Endometrium (tissue), 2 donors: ENCODE results near the gene LIPC.

ENCODE experiments used
- FAIRE-seq: peaks from 2 replicates; lab custom pipeline; 2012; peaks lifted over from hg19 to GRCh38; lab: Jason Lieb, UNC
- donor health status: control.
- donor health status: control.

The LIPC gene

DNA sequence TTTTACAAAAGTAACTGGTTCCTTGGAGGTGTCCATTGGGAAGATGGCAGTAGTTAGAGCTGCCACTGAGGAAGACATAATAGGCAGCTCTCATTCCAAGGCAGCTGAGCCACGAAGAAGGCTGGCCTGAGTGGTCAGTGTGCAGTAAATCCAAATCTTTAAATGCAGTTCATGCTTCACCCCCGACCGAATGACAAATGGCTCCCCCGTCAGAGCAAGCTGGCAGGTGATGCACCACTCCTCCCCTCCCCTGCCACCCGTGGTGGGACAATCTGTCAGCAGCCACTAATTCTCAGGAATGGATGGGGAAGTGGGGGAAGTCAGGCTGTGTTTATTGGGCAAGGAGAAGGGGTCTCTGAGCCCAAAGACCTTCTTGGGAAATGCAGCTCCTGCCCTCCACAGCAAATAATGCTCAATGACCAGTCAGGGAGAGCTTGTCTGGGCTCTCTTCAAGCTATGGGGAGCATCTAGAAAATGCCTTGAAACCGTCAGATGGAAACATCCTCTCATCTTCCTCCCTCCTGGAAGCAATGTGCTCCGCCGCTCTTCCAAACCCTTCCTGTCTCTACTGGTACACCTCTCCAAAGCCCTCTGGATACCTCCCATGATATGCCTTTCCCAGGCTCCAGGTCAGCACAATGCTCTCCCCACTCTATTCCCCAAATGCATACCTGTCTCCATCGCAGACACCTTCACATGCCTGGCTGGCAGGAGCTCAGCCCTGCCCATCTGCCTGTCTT, 65.4 kb downstream of the LIPC start:
- FAIRE-seq: no peak

DNA sequence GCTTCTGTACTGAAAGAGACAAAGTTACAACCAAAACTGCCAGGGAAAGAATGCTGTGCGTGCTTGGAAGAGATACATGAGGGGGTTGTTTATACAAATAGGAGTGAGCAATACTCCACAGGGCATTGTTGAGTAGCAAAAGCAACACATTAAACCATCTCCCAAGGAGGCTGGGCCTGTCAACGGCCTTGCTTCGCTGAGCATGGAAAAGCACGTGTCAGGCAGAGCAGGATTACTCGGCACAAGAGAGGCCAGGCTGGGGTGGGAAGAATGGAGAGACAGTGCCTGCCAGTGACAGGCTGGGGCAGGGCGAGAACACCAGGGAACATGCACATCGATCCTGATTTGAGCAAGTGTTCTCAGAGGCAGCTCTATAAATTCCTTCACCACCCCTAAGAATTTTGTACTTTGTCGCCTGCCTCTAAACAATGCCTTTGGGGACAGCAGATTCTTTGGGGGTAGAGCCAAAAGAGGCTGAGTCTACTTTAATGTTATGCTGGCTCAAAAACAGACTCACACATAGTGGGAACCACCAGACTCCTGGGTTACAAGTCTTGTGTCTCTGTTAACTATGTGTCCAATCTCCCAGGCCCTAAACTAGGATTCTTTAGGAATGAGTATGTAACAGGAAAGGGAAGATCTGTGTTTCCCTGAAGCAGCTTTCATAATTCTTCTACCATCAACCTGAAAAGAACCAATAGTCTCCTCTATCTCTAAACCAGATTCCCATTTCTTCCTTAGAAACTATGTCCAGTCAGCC, 67.2 kb downstream of the LIPC start:
- FAIRE-seq: no peak

DNA sequence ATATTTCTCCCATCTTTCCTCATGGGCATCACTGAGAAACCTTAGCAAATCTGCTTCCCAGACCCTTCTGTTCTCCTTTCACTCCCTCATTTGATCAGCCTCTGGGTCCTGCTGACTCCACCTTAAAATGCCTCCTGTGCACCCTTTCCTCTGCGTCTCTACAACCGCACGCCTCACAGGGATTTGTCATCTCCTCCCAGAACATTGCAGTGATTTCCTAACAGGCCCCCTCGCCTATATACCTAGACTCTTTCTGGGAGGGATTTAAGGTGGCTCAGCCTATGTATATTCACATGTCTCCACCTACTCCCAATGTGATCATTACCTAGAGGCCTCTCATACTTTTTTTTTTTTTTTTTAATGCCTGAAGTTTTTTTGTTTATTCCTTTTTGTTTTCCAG, 69.2 kb downstream of the LIPC start:
- no peak for FAIRE-seq

DNA sequence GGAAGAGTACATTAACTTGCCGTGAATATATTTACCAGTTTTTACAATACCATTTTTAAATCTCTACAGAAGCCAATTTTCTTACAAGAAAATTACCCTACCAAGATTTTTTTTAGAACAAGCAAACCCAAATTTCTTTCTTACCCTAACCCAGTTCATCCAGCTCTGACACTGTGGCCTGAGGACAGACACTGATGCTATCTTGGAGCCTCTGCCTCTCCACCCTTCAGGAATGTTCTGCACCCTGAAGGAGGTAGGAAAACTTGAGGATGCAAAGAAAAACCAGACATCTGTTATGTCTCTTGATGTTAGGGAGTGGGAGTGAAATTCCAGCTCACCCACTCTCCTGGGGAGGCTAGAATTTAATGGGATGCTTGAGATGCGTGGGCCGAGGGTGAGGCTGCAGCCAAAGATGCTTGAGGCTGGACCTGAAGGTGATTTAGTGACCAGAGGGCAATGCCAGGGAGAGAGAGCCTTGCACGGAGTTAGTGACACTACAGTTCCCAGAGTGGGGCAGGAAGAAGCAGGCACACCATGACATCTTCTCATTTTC, 69.9 kb downstream of the LIPC start:
- FAIRE-seq: peak; percentile 21

DNA sequence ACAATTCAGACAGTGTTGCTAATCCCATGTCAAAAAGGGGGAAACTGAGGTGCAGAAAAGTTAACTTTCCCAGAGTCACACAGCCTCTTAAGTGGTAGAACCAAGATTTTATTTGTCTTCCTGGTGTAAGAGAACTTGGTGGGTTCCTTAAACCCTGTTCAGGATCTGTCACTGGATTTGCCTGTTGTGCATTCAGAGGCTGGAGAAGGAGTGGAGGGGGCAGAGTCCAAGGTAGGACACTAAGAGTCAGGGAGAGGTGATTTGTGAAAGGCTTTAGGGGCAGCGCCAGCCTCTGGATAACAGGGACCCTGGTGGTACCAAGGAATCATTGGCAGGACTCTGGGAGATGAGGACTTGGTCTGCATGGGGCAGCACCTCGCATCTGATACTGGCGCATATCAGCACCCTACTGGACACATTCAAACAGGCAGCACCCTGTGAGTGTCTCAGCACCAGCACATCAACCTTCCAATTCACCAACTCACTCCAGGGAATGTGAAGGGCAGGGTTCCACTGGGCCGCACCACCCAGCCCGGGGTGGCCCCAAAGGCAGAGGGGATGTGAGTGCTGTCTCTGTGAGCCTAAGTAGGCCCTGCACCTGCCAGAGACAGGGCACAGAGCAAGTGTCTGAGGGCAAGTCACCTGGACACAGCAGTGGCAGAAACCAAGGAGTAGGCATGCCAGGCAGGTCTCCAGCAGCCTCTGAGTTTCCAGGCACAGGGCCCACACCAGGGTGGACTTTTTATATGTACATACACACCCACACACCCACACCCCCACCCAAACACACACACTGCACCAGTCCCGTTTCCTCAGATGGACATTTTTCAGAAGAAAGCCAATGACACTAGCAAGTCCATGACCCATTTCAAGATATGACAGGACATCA, 71.6 kb downstream of the LIPC start:
- FAIRE-seq: no peak

DNA sequence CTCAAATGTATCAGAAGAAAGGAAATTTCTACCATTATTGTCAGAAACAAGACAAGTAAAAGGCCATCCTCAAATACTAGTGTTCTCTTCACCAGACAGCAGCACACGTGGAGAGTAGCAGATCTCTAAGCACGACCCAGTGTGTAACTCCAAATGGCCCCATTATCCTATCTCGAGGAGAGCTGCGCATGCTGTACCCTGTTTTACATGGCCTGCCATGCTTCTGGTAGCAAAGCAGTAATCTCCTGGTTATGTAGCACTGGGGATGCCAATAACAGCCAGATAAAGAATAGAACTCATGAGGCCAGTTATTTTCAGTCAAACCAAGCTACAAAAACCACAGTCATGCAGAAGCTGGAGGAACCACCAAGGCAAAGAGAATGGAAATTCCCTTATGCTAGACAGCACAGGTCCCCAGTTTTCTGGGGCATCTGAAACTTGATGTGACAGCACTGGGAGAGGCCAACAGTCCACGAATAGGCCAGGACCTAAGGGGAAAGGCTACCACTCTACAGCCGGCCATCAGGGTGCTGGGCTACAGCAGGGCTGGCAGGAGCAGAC, 73.0 kb downstream of the LIPC start:
- no peak for FAIRE-seq

DNA sequence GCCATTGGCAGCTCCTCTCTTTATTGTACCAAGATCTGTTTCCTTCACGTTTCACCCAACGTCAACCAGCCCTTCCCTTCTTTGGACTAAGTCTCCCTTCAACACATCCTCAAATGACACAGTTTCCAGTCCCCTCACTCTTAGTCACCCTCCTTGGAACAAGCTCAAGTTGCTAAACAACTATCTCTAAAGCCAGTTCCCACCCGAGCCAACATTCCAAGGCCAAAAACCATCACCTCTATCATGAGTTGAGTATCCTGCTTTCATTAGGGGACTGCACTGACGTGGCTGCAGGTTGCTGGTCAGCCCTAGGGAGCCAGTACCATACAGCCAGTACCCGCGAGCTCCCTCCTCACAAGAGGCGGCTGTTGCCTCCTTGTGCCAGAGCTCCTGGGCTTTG, 73.8 kb downstream of the LIPC start:
- no peak for FAIRE-seq

DNA sequence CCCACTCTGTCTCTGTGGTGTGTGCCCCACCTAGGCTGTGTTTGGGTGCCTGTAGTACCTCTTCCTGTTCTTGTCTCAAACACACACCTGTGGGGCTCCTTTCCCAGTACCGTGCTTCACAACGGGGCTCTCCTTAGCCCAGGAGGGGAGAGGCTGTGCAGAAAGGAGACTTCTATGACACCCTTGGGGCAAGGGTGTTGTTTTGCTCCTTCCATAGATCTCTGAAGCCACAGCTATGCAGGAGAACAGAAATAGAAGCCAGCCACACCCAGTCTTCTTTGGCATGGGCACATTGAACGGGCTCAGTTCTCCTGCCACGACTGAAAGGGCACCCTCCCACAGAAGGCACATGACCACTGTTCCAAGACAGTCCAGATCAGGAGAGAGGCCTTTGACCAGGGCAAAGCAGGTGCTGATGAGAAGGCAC, 74.3 kb downstream of the LIPC start:
- no peak for FAIRE-seq

DNA sequence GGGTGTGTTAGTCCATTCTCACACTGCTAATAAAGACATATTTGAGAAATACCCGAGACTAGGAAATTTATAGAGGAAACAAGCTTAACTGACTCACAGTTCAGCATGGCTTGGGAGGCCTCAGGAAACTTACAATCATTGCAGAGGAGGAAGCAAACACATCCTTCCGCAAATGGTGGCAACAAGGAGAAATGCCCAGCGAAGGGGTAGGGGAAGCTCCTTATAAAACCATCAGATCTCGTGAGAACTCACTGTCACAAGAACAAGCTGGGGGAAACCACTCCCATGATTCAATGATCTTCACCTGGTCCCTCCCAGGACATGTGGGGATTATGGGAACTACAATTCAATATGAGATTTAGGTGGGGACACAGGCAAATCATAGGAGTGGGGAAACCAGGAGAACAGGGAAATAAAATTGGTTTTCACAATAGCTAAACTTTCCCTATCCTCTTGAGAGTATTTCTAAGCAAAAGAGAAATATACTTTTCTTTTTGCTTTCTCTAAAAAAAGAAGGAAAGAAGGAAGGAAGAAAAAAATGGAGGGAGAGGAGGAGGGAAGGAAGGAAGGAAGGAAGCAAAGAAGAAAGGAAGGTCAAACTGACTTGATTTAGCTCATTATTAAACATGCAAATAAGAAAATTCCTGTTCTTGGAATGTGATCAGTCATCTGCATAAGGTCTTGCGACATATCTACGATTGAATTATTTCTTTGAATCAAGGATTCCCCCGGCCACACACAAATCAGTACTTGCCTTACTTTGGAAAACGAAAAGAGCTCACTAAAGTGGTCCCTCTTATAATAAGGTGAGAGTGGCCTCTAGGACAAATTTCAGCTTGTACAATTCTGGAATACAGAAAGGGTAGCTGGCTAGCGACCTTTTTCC, 75.2 kb downstream of the LIPC start:
- FAIRE-seq: no peak

DNA sequence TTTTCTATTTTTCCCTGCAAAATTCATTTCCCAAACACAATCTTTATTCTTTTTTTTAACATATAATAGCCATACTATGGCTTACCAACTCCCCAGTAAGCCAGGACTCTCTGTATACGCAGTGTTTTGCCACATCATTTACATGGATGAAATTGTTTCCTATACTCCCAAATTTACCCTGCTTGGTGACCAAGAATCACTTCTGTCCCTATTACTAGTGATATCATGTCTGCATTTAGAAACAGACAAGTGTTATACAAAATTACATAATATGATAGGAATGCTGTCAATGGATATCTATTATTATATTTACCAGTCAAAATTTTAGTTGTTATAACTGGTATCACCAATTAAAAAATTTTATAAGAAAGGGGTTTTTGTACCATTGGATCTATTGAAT, 77.8 kb downstream of the LIPC start:
- no peak for FAIRE-seq

DNA sequence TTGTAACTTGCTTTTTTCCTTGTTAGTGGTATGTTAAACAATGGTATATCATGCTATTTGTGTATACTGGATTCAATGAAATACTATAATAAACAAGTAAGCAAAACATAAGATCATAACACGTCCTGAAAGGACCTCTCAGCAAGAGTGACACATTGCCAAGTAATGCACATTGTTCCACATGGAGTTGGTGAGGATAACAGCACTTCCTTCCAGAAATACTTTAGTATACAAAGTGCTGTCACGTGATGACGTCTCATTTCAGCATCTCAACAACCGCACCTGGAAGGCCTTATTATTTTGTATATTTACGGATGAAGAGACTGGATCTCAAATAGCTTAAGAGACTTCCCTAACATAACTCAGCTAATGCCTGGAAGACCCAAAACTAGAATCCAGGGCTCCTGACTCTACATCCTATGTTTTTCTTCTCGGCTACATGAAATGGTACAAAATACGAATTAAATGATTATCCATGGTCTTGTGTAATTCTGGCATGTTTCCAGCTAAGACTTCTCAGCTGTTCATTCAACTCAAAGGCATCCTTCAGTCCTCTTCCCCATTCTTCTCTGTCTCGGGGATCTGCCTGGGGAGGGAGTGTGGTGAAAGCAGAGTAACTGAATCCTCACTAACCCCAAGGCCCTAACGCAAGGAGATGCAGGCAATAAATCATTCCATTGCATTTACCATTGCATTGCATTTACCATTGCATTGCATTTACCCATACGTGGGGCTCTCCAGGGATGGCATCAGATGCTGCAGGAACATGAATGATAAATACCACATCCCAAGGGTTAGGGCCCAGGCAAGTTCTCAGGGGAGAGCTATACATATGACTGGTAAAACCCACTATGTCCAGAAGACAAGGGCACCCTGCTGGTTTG, 79.2 kb downstream of the LIPC start:
- FAIRE-seq: no peak

DNA sequence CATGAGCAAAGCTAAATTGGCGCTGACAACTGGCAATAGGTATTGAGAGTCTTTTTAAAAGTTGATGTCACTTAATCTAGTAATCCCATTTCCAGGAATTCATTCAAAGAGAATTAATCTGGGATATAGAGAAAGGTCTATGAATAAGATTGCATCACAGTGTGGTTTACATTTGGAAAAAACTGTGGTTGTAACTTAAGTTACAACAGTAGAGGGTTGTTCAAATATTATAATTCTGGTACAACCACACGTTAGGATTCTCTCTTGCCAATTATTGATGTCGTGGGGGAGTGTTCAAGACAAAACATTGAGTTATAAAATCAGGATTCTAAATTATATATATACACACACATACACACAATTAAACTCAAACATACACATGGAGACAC, 79.8 kb downstream of the LIPC start:
- FAIRE-seq: no peak

DNA sequence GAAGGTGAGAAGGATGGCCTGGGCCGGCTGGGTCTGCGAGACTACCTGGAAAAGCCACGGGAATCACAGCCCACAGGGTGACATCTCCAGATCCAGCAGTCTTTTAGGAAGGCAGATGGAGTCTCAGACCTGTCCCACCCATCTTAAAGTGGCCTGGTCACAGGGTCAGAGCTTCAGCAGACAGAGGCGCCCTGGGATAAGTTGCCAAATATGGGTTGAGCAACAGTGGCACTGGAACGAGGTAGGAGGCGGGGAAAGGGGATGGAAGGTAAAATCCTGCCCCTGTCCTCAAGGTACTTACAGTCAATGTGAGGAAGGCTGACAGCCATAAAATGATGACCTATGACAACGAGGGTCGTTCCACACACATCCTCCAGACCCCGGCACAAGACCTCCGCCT, 80.7 kb downstream of the LIPC start:
- FAIRE-seq: no peak

DNA sequence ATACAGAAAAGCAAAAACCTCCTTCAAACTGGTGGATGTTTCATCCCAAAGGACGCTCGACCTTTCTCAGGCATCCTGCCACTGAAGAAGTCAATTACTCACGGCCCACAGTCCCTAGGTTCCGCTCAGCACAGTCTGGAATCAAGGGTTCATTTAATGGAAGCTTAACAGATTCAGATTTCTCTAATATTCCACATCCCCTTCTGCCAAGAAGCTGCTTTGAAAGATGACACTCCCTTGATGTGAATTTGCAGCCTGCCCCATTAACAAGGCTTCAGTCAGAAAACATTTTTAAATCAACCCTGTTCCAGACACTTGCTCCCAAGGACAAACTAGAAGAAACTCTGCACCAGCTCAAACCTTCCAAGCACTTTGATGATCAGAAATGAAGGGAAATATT, 81.2 kb downstream of the LIPC start:
- FAIRE-seq: no peak

DNA sequence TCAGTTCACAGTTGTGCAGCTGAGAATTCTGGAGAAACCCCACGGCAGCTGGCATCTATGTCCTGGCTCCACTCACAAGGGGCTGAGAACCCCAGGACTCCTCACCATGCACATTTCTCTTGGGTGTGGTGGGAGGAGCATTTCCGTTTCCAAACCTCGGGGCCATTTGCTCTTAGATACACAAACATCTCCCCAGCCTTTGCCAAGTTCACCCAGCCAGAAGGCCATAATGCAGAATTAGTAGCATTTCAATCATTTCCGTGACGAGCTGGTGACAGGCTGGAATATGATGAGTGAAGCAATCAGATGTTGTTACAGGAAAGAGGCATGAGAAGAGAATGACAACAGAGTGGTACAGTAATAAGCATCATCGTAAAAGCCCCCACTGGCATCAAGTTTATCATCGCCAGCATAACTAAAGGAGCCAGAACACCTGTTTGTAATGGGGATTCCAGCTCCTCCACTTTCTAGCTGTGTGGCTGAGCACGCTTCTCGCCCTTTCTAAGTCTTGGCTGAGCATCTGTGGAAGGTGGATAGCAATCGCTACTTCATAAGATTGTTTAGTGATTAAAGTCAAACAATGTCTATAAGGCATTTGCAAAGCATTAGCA, 82.0 kb downstream of the LIPC start:
- no peak for FAIRE-seq

DNA sequence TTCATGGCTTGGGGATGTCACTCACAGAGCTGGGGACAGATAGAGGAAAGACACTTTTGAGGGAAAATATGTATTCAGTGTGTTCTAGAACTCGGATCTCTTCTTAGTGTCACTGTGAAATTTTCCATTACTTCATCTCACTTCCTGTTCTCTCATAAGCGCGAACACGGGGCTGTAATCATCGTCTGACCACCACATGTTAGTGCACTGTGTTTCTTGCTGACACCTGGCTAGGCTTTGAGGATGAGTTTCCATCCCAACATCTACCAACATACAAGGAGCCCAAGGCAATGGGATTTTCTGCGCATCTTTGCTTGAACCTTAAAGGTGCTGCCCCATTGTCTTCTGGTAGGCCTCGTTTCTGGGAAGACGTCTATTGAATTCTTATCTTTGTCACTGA, 84.0 kb downstream of the LIPC start:
- no peak for FAIRE-seq

DNA sequence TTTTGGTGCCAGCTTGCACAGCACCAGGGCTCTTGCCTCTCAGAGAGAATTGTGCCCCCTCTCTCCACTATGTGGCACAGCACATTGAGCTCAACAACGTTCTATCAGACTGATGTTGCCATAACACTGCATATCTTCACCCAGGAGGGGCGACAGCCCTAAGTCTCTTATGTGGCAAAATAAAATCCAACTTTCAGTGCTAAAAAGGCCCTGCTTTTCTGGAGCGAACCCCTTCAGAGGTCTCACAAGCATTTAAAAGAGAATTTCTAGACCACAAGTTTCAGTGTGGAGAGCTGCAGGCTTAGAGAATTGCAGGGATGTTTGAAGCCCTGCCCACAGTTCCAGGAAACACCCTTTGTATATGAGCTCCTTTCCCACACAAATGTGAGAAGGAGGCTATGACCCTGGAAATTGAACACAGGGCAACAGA, 85.5 kb downstream of the LIPC start:
- no peak for FAIRE-seq

DNA sequence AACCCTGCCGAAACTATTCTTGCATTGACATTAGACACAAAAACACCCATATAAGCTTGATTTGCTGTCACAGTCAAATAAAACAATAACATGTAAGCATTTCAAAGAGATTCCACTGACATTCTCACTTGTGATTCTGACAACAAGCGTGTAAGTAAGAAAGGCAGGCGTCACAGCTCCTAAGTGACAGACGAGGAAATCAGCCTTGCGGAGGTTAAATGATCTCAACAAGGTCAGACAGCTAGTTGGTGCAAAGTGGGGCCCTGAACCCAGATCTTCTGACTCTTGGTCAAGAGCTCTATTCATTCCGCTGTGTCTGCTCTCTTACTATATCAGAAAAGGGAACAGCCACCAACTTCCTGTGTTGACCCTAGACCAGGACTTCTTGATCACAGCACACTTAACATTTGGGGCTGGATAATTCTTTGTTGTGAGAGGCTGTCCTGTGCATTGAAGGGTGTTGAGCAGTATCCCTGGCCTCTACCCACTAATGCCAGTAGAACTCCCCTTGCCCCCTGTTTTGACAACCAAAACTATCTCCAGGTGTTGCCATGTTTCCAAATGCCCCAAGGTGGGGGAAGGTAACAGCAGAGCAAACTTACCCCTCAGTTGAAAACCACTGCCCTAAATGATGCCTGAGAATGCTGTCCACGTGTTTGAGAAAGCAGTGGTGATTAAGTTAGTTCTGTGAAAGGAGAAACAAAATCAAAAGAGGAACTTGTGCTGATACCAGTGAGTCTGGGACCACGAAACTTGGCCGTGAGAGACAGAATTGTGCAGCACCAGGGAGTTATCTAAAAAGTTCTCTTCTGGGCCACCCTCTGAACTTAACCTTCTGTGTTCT, 86.1 kb downstream of the LIPC start:
- no peak for FAIRE-seq

DNA sequence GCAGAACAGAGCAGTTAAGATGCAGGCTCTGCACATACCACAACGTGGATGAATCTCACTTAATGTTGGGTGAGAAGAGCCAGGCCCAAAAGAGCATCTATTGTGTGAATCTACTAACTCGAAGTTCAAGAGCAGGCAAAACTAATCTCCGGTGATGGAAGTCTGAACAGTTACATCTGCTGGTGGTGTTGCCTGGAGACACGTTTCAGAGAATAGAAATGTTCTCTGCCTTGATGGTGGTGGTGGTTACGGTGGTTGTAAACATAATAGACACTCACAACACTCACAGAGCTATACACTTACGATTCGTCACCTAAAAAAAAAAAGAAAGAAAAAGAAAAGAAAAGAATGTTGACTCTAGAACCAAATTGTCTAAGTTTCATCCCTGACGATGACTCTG, 86.8 kb downstream of the LIPC start:
- FAIRE-seq: no peak
